Activated T-cell treated with anti-CD3 and anti-CD28 coated beads for 4 hours (primary cell): ENCODE data around the gene UQCRH.
"Not testable (repeated sequence)": the region's sequence is repeated elsewhere in the genome, so short reads cannot be mapped to it uniquely, and the experiment has no call there.

Source experiments
- DNase-seq: peaks from one replicate; pipeline ENCODE4 v3.0.0-alpha.2; 2020

The UQCRH gene

GRCh38 chr1:46334030-46334384 lies 30.5 kb downstream of the UQCRH start:
- no peak for DNase-seq

GRCh38 chr1:46335081-46335480 lies 31.6 kb downstream of the UQCRH start:
- DNase-seq = no peak

- not testable (repeated sequence) for DNase-seq
Measured at GRCh38 chr1:46337409-46337808, 33.9 kb downstream of the UQCRH start.

GRCh38 chr1:46340404-46341221 lies 37.1 kb downstream of the UQCRH start, which contains the start of gene NSUN4:
TSS of gene NSUN4 (plus strand) at chr1:46340807. CDS start at chr1:46340827, 20 bp downstream.
- DNase-seq = peak; percentile 70

- DNase-seq = no peak
Measured at GRCh38 chr1:46341222-46342083, 38.0 kb downstream of the UQCRH start.

GRCh38 chr1:46342084-46342656 lies 38.7 kb downstream of the UQCRH start:
- DNase-seq = no peak

- DNase-seq = no peak
Measured at GRCh38 chr1:46342677-46343350, 39.3 kb downstream of the UQCRH start.

GRCh38 chr1:46343351-46343695 lies 39.8 kb downstream of the UQCRH start:
- DNase-seq = no peak

- no peak for DNase-seq
Measured at GRCh38 chr1:46343705-46344104, 40.2 kb downstream of the UQCRH start.

- DNase-seq = no peak
Measured at GRCh38 chr1:46344481-46344880, 41.0 kb downstream of the UQCRH start.

GRCh38 chr1:46345281-46345680 lies 41.8 kb downstream of the UQCRH start:
- no peak for DNase-seq

- DNase-seq = no peak
Measured at GRCh38 chr1:46352363-46352762, 48.9 kb downstream of the UQCRH start.

GRCh38 chr1:46355920-46356319 lies 52.4 kb downstream of the UQCRH start:
- DNase-seq = not testable (repeated sequence)

- DNase-seq = no peak
Measured at GRCh38 chr1:46362158-46362557, 58.7 kb downstream of the UQCRH start.

- no peak for DNase-seq
Measured at GRCh38 chr1:46363121-46363520, 59.6 kb downstream of the UQCRH start.

- no peak for DNase-seq
Measured at GRCh38 chr1:46364612-46365011, 61.1 kb downstream of the UQCRH start.

- not testable (repeated sequence) for DNase-seq
Measured at GRCh38 chr1:46365796-46366195, 62.3 kb downstream of the UQCRH start.
